Activated naive CD4-positive, alpha-beta T cell treated with anti-CD3 and anti-CD28 coated beads, Interleukin-2, amount 10 ng/mL, durations not matched to agents 7 days and 5 days (primary cell): ENCODE measurements around the gene LRRC59.
A peak's percentile ranks its signal among the peaks of the same experiment; 100 is the strongest.

ENCODE experiments used
- CTCF ChIA-PET: fragments of 350-600 bp; sonication (Branson Sonifier 250); formaldehyde crosslinking; loops from one replicate; lab custom pipeline; 2021; ENCODE audit warnings: antibody characterized with exemption; lab: Charles Lee
- DNase-seq: peaks from one replicate; pipeline ENCODE4 v3.0.0-alpha.2; 2020
- H3K27ac Mint-ChIP-seq: one replicate; pipeline ENCODE4 v1.8.0; 2021; ENCODE audit warnings: mild to moderate bottlenecking, moderate library complexity, mixed read lengths
- H3K27me3 Mint-ChIP-seq: one replicate; pipeline ENCODE4 v1.8.0; 2021; ENCODE audit warnings: mild to moderate bottlenecking, mixed read lengths
- H3K36me3 Mint-ChIP-seq: one replicate; pipeline ENCODE4 v1.8.0; 2021; ENCODE audit warnings: mixed read lengths
- H3K4me1 Mint-ChIP-seq: one replicate; pipeline ENCODE4 v1.8.0; 2021; ENCODE audit warnings: mixed read lengths
- H3K4me3 Mint-ChIP-seq: one replicate; pipeline ENCODE4 v1.8.0; 2021; ENCODE audit warnings: mild to moderate bottlenecking, moderate library complexity, mixed read lengths
- H3K9me3 Mint-ChIP-seq: one replicate; pipeline ENCODE4 v1.8.0; 2021; ENCODE audit warnings: mixed read lengths

LRRC59 gene

DNA sequence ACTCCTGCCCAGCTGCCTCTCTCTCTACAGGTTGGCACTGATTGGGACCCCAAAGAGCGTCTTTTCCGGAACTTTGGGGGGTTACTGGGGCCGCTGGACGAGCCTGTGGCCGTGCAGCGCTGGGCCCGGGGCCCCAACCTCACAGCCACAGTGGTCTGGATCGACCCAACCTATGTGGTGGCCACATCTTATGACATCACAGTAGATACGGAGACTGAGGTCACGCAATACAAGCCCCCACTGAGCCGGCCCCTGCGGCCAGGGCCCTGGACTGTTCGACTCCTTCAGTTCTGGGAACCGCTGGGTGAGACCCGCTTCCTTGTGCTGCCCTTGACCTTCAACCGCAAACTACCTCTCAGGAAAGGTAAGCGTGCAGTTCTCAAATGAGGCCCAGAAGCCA lies 39.1 kb downstream of the LRRC59 start:
- H3K27ac Mint-ChIP-seq, result no peak overlapping the region
- H3K9me3 Mint-ChIP-seq, result no peaks in the 10 kb centered on the region
- DNase-seq, result no peak
- H3K36me3 Mint-ChIP-seq, result peaks cover 13% of the 10 kb centered on the region
- CTCF ChIA-PET, result interaction anchor here (1.4 kb wide), 1 partner anchor 39 kb away, joined by 6 read pairs; the partner anchor contains the start of gene LRRC59
- H3K27me3 Mint-ChIP-seq, result no peaks in the 10 kb centered on the region
- peaks cover 7% of the 10 kb centered on the region for H3K4me1 Mint-ChIP-seq
- no peak overlapping the region for H3K4me3 Mint-ChIP-seq

DNA sequence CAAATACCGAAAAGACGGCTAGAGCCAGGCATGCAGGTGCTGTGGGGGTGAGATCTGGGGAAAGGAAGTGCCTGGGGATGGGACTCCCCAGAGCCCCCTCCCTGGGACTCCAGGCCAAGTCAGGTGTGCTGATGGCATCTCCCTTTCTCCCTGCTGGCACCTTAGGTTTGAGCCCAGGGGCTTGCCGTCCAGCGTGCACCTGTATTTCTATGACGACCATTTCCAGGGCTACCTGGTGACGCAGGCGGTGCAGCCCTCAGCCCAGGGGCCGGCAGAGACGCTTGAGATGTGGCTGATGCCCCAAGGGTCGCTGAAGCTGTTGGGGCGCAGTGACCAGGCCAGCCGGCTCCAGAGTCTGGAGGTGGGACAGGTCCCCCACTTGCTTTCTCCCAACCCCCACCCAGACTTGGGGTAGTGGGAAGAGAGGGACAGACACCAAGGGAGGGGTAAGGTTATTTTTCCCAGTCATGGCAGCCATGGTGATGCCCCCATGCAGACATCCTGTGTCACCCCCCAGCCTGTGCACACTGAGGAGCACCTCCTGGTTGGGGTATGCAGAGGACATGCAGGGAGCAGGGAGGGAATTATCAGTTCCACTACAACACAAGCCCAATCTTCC lies 40.3 kb downstream of the LRRC59 start:
- peaks cover 15% of the 10 kb centered on the region for H3K36me3 Mint-ChIP-seq
- CTCF ChIA-PET, result no interaction called here
- no peaks in the 10 kb centered on the region for H3K27me3 Mint-ChIP-seq
- H3K4me1 Mint-ChIP-seq, result peaks cover 3% of the 10 kb centered on the region
- DNase-seq, result no peak
- no peak overlapping the region for H3K4me3 Mint-ChIP-seq
- H3K27ac Mint-ChIP-seq, result no peak overlapping the region
- H3K9me3 Mint-ChIP-seq, result no peaks in the 10 kb centered on the region

DNA sequence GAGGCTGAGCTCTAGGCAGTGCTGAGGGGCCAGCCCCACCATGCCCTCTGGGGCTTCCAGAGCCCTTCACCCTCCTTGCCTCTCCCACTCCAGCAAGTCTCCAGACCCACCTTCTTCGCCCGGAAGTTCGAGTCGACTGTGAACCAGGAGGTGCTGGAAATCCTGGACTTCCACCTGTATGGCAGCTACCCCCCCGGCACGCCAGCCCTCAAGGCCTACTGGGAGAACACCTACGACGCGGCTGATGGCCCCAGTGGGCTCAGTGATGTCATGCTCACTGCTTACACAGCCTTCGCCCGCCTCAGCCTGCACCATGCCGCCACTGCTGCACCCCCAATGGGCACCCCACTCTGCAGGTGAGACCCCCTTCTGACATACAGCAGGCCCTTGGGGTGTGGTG lies 40.9 kb downstream of the LRRC59 start:
- no peaks in the 10 kb centered on the region for H3K4me1 Mint-ChIP-seq
- no peak overlapping the region for H3K4me3 Mint-ChIP-seq
- H3K27me3 Mint-ChIP-seq, result no peaks in the 10 kb centered on the region
- no peaks in the 10 kb centered on the region for H3K9me3 Mint-ChIP-seq
- H3K27ac Mint-ChIP-seq, result no peak overlapping the region
- CTCF ChIA-PET, result no interaction called here
- DNase-seq, result no peak
- H3K36me3 Mint-ChIP-seq, result peaks cover 14% of the 10 kb centered on the region

DNA sequence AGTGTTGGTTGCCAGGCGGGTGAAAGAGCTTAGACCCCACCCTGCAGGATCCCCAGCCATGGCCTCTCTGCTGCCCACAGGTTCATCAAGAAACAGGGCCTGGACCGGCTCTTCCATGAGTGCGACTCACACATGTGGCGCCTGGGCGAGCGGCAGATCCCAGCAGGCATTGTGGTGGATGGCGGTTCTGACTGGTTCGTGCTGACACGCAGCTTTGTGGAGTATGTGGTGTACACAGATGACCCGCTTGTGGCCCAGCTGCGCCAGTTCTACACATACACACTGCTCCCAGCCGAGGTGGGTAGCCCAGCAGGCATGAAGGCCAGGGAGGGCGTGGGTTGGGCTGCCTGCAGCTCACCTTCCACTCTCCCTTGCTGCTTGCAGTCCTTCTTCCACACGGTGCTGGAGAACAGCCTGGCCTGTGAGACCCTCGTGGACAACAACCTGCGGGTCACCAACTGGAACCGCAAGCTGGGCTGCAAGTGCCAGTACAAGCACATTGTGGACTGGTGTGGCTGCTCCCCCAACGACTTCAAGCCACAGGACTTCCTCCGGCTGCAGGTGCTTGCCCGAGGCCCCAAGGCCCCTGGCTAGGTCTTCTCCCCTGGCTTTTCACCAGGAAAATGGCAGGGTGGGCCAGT lies 41.5 kb downstream of the LRRC59 start:
- Mint-ChIP-seq H3K4me1 (no peaks in the 10 kb centered on the region), H3K27me3 (no peaks in the 10 kb centered on the region), H3K27ac (no peak overlapping the region), H3K9me3 (no peaks in the 10 kb centered on the region), H3K36me3 (peaks cover 14% of the 10 kb centered on the region), H3K4me3 (no peak overlapping the region)
- CTCF ChIA-PET, result interaction anchor here (0.6 kb wide), 1 partner anchor 9 kb away, joined by 3 read pairs; no protein-coding TSS in a partner anchor
- DNase-seq, result no peak

DNA sequence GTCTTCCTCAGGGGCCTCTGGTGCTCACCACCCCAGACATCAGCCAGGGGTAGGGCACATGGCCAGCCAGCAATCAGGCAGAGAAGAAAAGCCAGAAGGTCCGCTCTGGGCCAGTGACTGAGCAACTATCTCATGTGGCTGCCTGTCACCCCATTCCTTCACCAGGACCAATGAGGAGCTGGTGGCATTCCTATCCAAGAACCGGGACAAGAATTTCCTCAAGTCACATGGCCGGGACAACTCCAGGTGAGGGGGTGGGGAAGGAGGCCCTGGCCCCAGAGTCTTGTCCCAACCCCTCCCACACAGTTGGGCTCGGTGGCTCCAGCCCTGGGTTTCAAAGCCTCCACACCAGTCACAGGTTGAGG lies 42.0 kb downstream of the LRRC59 start:
- no peak overlapping the region for H3K4me3 Mint-ChIP-seq
- no peaks in the 10 kb centered on the region for H3K4me1 Mint-ChIP-seq
- CTCF ChIA-PET, result interaction anchor here (0.6 kb wide), 1 partner anchor 9 kb away, joined by 3 read pairs; no protein-coding TSS in a partner anchor
- no peaks in the 10 kb centered on the region for H3K9me3 Mint-ChIP-seq
- no peak for DNase-seq
- H3K27ac Mint-ChIP-seq, result peak overlapping the region; percentile 33
- peaks cover 14% of the 10 kb centered on the region for H3K36me3 Mint-ChIP-seq
- H3K27me3 Mint-ChIP-seq, result no peaks in the 10 kb centered on the region

DNA sequence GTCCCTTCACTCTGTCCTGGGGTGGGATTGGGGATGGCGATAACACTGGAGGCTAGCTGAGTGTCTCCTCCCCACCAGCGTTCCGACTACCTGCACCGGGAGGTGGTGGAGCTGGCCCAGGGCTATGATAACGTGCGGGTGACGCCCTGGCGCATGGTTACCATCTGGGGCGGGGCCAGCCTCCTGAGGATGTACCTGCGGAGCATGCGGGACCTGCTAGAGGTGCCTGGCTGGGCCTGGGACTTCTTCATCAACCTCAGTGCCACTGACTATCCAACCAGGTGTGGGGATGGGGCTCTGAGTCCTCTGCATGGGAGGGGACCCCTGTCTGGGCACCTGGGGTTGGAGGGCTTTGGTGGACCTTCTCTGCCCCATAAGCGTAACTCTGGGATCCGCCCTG lies 42.5 kb downstream of the LRRC59 start:
- no peak overlapping the region for H3K4me3 Mint-ChIP-seq
- peaks cover 14% of the 10 kb centered on the region for H3K36me3 Mint-ChIP-seq
- no peaks in the 10 kb centered on the region for H3K4me1 Mint-ChIP-seq
- CTCF ChIA-PET, result interaction anchor here (0.6 kb wide), 1 partner anchor 8 kb away, joined by 3 read pairs; no protein-coding TSS in a partner anchor
- H3K27ac Mint-ChIP-seq, result no peak overlapping the region
- no peaks in the 10 kb centered on the region for H3K9me3 Mint-ChIP-seq
- H3K27me3 Mint-ChIP-seq, result no peaks in the 10 kb centered on the region
- DNase-seq, result no peak

DNA sequence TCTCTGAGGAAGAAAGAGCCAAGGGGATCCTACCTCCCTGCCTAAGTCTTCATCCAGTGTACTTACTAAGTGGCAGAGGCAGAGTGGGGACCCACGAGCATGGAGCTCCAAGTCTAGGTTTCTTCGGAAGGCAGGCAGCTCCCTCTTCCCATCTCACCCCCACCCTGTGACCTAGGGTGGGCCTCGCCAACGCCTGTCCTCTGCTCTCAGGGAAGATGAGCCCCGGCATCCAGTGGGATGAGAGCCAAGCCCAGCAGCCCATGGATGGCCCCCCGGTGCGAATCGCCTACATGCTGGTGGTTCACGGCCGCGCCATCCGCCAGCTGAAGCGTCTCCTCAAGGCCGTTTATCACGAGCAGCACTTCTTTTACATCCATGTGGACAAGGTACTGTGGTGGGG lies 43.1 kb downstream of the LRRC59 start:
- no peak overlapping the region for H3K4me3 Mint-ChIP-seq
- peaks cover 2% of the 10 kb centered on the region for H3K4me1 Mint-ChIP-seq
- H3K27me3 Mint-ChIP-seq, result no peaks in the 10 kb centered on the region
- DNase-seq, result no peak
- H3K9me3 Mint-ChIP-seq, result no peaks in the 10 kb centered on the region
- no peak overlapping the region for H3K27ac Mint-ChIP-seq
- peaks cover 14% of the 10 kb centered on the region for H3K36me3 Mint-ChIP-seq
- CTCF ChIA-PET, result no interaction called here

DNA sequence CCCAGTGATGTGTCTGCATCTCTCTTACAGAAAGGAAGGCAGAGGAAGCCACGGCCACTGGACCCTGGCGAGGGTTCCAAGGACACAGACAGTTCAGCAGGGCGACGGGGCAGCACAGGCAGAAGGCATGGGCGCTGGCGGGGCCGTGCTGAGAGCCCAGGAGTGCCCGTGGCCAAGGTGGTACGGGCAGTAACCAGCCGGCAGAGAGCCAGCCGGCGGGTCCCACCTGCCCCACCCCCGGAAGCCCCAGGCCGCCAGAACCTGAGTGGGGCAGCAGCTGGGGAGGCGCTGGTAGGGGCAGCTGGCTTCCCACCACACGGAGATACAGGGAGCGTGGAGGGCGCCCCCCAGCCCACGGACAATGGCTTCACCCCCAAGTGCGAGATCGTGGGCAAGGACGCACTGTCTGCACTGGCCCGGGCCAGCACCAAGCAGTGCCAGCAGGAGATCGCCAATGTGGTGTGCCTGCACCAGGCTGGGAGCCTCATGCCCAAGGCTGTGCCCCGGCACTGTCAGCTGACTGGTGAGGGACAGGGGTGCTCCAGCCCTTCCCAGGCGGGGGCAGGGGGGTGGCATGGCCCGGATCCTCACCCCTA lies 43.6 kb downstream of the LRRC59 start:
- Mint-ChIP-seq H3K9me3 (no peaks in the 10 kb centered on the region), H3K27ac (no peak overlapping the region), H3K27me3 (no peaks in the 10 kb centered on the region), H3K4me3 (no peak overlapping the region), H3K36me3 (peaks cover 16% of the 10 kb centered on the region), H3K4me1 (peaks cover 5% of the 10 kb centered on the region)
- CTCF ChIA-PET, result no interaction called here
- DNase-seq, result no peak

DNA sequence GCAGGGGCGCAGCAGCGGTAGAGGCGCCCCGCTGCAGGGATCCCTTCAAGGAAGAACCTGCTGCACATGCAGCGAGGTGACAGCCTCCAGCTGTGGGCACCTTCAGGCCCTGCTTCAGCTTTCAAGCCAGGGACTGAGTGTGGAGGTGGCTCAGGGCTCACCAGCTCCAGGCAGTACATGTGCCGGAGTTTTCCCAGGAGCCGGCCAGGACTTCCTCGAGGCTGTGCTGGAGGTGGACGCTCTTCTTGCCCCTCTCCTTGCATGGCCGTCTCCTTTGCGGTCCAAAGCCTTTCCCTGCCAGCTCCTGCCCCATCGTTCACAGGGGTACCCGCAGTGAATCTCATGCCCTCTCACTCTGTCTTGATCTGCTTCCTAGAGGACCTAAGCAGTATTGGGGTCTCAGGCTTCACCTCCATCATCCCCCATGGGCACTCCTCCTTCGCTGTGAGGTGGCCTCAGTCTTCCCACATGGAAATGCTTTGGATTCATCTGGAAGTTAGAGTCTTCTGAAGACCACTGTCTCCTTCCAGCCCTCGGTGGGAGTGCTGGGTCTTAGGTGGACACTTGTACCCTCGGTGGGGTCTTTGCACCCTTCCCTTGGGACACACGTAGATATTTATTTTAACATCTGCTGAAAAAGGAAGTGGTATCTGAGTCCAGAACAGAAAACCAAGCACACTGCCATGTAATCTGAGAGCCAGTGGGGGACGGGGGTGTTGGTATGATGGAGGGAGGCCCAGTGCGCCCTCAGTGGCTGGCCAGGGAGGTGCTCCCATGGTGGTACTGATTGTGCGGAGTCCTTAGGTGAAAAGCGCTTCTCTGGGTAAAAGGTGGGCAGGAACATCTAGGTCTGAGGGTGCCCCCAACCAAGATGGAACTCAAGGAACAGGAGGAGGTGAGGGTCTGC lies 44.4 kb downstream of the LRRC59 start:
- H3K9me3 Mint-ChIP-seq, result no peaks in the 10 kb centered on the region
- H3K36me3 Mint-ChIP-seq, result peaks cover 14% of the 10 kb centered on the region
- no peaks in the 10 kb centered on the region for H3K27me3 Mint-ChIP-seq
- no peak overlapping the region for H3K4me3 Mint-ChIP-seq
- CTCF ChIA-PET, result interaction anchor here (1.3 to 1.4 kb wide), 2 partner anchors 9 to 13 kb away, joined by 3 to 5 read pairs; no protein-coding TSS in a partner anchor
- peaks cover 12% of the 10 kb centered on the region for H3K4me1 Mint-ChIP-seq
- DNase-seq, result no peak
- H3K27ac Mint-ChIP-seq, result no peak overlapping the region

DNA sequence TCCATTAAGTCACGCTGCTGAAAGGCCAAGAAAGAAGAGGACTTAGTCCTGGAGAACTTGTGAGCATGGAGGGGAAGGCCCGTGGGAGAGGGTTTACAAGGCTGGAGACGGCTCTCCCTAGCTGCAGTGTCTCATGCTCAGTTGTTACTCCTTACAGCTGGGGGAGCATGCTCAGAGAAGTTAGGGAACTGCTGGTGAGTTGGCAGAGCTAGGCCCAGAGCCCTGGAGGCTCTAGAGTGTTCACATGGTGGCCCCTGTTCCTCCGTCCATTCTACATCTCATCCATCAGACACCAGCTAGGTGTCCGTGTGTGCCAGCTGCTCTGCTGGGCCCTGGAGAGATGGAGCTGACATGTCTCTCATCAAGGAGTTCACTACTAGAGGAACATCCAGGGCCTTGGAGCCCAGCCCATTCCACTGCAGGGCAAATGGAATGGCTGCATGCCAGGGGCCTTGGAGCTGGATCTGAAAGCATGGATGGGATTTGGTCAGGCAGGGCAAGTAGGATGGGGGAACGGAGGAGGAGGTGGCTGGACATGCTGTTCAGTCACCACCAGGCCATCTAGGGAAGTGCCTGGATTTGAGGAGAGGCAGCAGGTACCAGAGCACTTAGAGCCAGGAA lies 45.1 kb downstream of the LRRC59 start:
- Mint-ChIP-seq H3K27me3 (no peaks in the 10 kb centered on the region), H3K4me1 (peaks cover 19% of the 10 kb centered on the region), H3K36me3 (peaks cover 13% of the 10 kb centered on the region), H3K4me3 (no peak overlapping the region), H3K9me3 (no peaks in the 10 kb centered on the region), H3K27ac (no peak overlapping the region)
- CTCF ChIA-PET, result interaction anchor here (1.3 to 1.4 kb wide), 2 partner anchors 10 to 14 kb away, joined by 3 to 5 read pairs; no protein-coding TSS in a partner anchor
- no peak for DNase-seq

DNA sequence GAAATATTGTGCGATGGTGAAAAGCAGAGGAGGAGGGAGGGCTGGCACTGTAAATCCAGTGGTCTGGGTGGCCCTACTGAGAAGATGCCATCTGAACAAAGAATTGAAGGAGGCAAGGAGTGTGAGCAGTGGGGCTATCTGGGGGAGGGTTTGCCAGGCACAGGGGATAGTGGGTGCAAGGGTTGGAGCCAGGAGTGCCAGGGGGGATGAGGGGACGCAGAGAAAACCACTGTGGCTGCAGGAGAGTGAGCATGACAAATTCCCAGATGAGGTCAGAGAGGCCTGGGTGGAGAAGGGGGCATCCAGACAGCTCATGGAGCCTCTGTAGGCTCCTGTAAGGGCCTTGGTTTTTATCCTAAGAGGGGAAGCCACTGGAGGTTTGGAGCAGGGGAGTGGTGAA lies 46.6 kb downstream of the LRRC59 start:
- no peak overlapping the region for H3K27ac Mint-ChIP-seq
- peaks cover 5% of the 10 kb centered on the region for H3K27me3 Mint-ChIP-seq
- peaks cover 11% of the 10 kb centered on the region for H3K36me3 Mint-ChIP-seq
- CTCF ChIA-PET, result no interaction called here
- DNase-seq, result no peak
- no peaks in the 10 kb centered on the region for H3K9me3 Mint-ChIP-seq
- peaks cover 26% of the 10 kb centered on the region for H3K4me1 Mint-ChIP-seq
- H3K4me3 Mint-ChIP-seq, result no peak overlapping the region

DNA sequence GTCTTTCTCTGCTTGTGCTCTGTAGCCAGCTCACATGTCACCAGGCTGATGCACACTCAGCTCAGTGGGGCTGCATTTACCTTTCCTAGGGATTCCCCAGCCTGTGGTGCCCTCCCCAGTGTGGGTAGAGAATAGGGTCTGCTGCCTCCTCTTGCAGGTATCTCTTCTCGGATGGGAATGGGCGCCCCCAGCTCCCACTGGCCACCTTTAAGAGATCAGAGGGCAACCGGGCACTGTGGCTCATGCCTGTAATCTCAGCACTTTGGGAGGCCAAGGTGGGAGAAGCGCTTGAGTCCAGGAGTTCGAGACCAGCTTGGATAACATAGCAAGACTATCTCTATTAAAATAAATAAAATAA lies 48.1 kb downstream of the LRRC59 start:
- Mint-ChIP-seq H3K27ac (no peak overlapping the region), H3K9me3 (no peaks in the 10 kb centered on the region)
- CTCF ChIA-PET, result interaction anchor here (0.9 to 2.2 kb wide), 5 partner anchors 10 to 131 kb away, joined by 3 to 20 read pairs (median 4); partner anchors contain the start of gene LRRC59

DNA sequence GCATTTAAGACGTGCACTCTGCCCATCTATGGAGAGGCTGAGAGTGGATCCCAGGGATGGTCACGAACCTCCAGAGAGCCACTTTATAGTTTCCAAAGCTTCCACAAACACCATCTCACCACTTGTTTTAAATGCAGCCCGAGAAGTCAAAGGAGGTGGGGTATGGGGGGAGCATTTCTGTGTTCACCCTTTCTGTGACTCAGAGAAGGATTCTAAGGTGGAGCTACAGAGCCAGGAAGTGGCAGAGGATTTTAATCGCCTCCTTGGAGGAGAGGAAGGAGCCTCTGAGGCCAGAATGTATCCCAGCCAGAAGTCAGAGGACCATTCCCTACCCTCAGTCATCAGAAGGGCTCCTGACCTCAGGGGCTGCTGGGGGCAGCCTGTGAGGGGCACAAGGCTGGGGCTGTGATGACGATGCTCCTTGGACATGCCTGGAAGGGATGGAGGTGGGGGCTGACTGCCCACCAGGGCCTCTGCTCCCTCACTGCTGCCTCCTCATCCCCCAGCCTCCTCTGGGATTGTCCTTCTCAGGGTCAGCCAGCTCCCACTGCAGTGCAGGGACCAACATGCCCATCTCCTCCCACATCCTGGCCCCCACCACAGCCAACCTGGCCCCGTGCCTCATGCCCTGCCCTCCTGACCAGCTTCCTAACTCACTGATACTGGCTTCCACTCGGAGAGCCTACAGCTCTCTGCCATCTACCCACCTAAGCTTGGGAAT lies 48.6 kb downstream of the LRRC59 start:
- peaks cover 6% of the 10 kb centered on the region for H3K36me3 Mint-ChIP-seq
- peaks cover 14% of the 10 kb centered on the region for H3K27me3 Mint-ChIP-seq
- peak overlapping the region; percentile 31 for H3K4me3 Mint-ChIP-seq
- no peak for DNase-seq
- peaks cover 36% of the 10 kb centered on the region for H3K4me1 Mint-ChIP-seq
- no peaks in the 10 kb centered on the region for H3K9me3 Mint-ChIP-seq
- CTCF ChIA-PET, result interaction anchor here (0.9 to 2.2 kb wide), 5 partner anchors 11 to 131 kb away, joined by 3 to 20 read pairs (median 4); partner anchors contain the start of gene LRRC59
- H3K27ac Mint-ChIP-seq, result peak overlapping the region; percentile 42

More for the DNA sequence above, 48.1 kb downstream of the LRRC59 start:
- no peak for DNase-seq
- H3K4me1 Mint-ChIP-seq, result peaks cover 36% of the 10 kb centered on the region
- peaks cover 7% of the 10 kb centered on the region for H3K36me3 Mint-ChIP-seq
- H3K27me3 Mint-ChIP-seq, result peaks cover 14% of the 10 kb centered on the region
- peak overlapping the region; percentile 31 for H3K4me3 Mint-ChIP-seq
